HG03097 (cell line): ENCODE data around the gene SPATS2.
"Not testable (repeated sequence)": the region's sequence is repeated elsewhere in the genome, so short reads cannot be mapped to it uniquely, and the experiment has no call there.

Experiments used
- ATAC-seq: cut with Tn5 transposase; IDR thresholded peaks from one replicate; pipeline ENCODE4 v1.9.1; 2021; ENCODE audit not compliant: unreplicated experiment, low FRiP score

Gene SPATS2

GRCh38 chr12:49507139-49507538, 139.9 kb downstream of the SPATS2 start:
- no peak for ATAC-seq

- not testable (repeated sequence) for ATAC-seq
Measured at GRCh38 chr12:49509681-49510080, 142.4 kb downstream of the SPATS2 start.

- no peak for ATAC-seq
Measured at GRCh38 chr12:49511410-49511809, 144.1 kb downstream of the SPATS2 start.

- ATAC-seq = no peak
Measured at GRCh38 chr12:49512546-49512945, 145.3 kb downstream of the SPATS2 start.

- ATAC-seq = no peak
Measured at GRCh38 chr12:49515266-49515665, 148.0 kb downstream of the SPATS2 start.

GRCh38 chr12:49518914-49519573, 151.8 kb downstream of the SPATS2 start:
- no peak for ATAC-seq

GRCh38 chr12:49519574-49519936, 152.3 kb downstream of the SPATS2 start:
- ATAC-seq = no peak

GRCh38 chr12:49521389-49521788, 154.1 kb downstream of the SPATS2 start:
- ATAC-seq = no peak

GRCh38 chr12:49524660-49525324, 157.5 kb downstream of the SPATS2 start:
- no peak for ATAC-seq

GRCh38 chr12:49525942-49526341, 158.7 kb downstream of the SPATS2 start:
- no peak for ATAC-seq

GRCh38 chr12:49527361-49528130, 160.3 kb downstream of the SPATS2 start:
- no peak for ATAC-seq

- no peak for ATAC-seq
Measured at GRCh38 chr12:49529414-49529813, 162.2 kb downstream of the SPATS2 start.

GRCh38 chr12:49531745-49532144, 164.5 kb downstream of the SPATS2 start:
- no peak for ATAC-seq

GRCh38 chr12:49533331-49533730, 166.1 kb downstream of the SPATS2 start:
- no peak for ATAC-seq

- not testable (repeated sequence) for ATAC-seq
Measured at GRCh38 chr12:49534122-49534521, 166.9 kb downstream of the SPATS2 start.

GRCh38 chr12:49534731-49535278, 167.5 kb downstream of the SPATS2 start:
- no peak for ATAC-seq

- ATAC-seq = no peak
Measured at GRCh38 chr12:49535921-49536525, 168.8 kb downstream of the SPATS2 start.

- no peak for ATAC-seq
Measured at GRCh38 chr12:49536526-49537071, 169.3 kb downstream of the SPATS2 start.

- ATAC-seq = no peak
Measured at GRCh38 chr12:49537231-49537751, 170.0 kb downstream of the SPATS2 start.

- no peak for ATAC-seq
Measured at GRCh38 chr12:49537752-49538509, 170.7 kb downstream of the SPATS2 start.
